HL-60 (cell line): ENCODE results near the gene RHBDD3.

Experiments
- DNase-seq, 2 experiments: peaks; one replicate each; pipeline ENCODE4 v3.0.0-alpha.2; 2010 to 2020; ENCODE audit warnings: low read depth in 1 of 2, low spot score in 1 of 2
- H3K27ac ChIP-seq: fragments of 250-450 bp; sonication (Bioruptor Pico); replicated peaks from 2 replicates; pipeline ENCODE4 v1.5.1; 2020; ENCODE audit warnings: mild to moderate bottlenecking, moderate library complexity
- H3K27me3 ChIP-seq: fragments of 250-450 bp; sonication (Bioruptor Pico); 2 replicates; pipeline ENCODE4 v1.5.1; 2021; ENCODE audit warnings: mild to moderate bottlenecking, moderate library complexity; ENCODE audit not compliant: insufficient read depth, poor library complexity, severe bottlenecking
- H3K4me3 ChIP-seq: replicated peaks from 2 replicates; pipeline ENCODE4 v1.5.1; 2011; ENCODE audit warnings: mild to moderate bottlenecking, control low read depth, low read length; ENCODE audit not compliant: insufficient read depth
- CTCF ChIP-seq: IDR thresholded peaks from one replicate; pipeline ENCODE4 v1.5.1; 2011; ENCODE audit warnings: low read length, control low read depth, inconsistent platforms; ENCODE audit not compliant: insufficient read depth
- GABPA ChIP-seq: IDR thresholded peaks from 2 replicates; pipeline ENCODE4 v1.6.1; 2012; ENCODE audit warnings: low read depth
- POLR2AphosphoS5 ChIP-seq: IDR thresholded peaks from 2 replicates; pipeline ENCODE4 v1.6.1; 2012; ENCODE audit warnings: low read depth
- REST ChIP-seq: IDR thresholded peaks from 2 replicates; pipeline ENCODE4 v1.6.1; 2012; ENCODE audit warnings: low read depth; ENCODE audit not compliant: insufficient replicate concordance
- SPI1 ChIP-seq: IDR thresholded peaks from 2 replicates; pipeline ENCODE4 v1.6.1; 2012; ENCODE audit warnings: low read depth, mild to moderate bottlenecking, borderline replicate concordance

The RHBDD3 gene

GRCh38 chr22:29265305-29265704 is 2.5 kb downstream of the RHBDD3 start:
- TF ChIP-seq GABPA (no peak), CTCF (no peak), REST (no peak), SPI1 (no peak), POLR2AphosphoS5 (no peak)
- Histone ChIP-seq H3K27ac (no peak overlapping the region), H3K4me3 (no peak overlapping the region), H3K27me3 (no peaks in the 10 kb centered on the region)
- DNase-seq: no peak

GRCh38 chr22:29263791-29264276 is 3.9 kb downstream of the RHBDD3 start:
- TF ChIP-seq CTCF: no peak
- no peak for TF ChIP-seq SPI1
- TF ChIP-seq GABPA: no peak
- no peak for TF ChIP-seq POLR2AphosphoS5
- TF ChIP-seq REST: no peak
- no peak for DNase-seq
- Histone ChIP-seq H3K27ac (no peak overlapping the region), H3K4me3 (no peak overlapping the region), H3K27me3 (no peaks in the 10 kb centered on the region)

- no peak overlapping the region for H3K27ac ChIP-seq
- H3K4me3 ChIP-seq: no peak overlapping the region
- TF ChIP-seq CTCF (no peak), POLR2AphosphoS5 (no peak), REST (no peak), SPI1 (no peak), GABPA (no peak)
- H3K27me3 ChIP-seq: no peaks in the 10 kb centered on the region
- no peak for DNase-seq
These were observed 7.0 kb downstream of the RHBDD3 start for GRCh38 chr22:29260601-29261315.
